Ishikawa (cell line): Measurements from ENCODE around the gene PRKCQ.

ENCODE experiments used
- CEBPB ChIP-seq: IDR thresholded peaks from 2 replicates; pipeline ENCODE4 v1.6.1; 2012
- CREB1 ChIP-seq: IDR thresholded peaks from 2 replicates; pipeline ENCODE4 v1.6.1; 2012; ENCODE audit warnings: low read depth
- EP300 ChIP-seq: IDR thresholded peaks from 2 replicates; pipeline ENCODE4 v1.6.1; 2012; ENCODE audit warnings: borderline replicate concordance
- MAX ChIP-seq: IDR thresholded peaks from 2 replicates; pipeline ENCODE4 v1.6.1; 2012
- RAD21 ChIP-seq: IDR thresholded peaks from 2 replicates; pipeline ENCODE4 v1.6.1; 2012; ENCODE audit warnings: low read depth
- TAF1 ChIP-seq: IDR thresholded peaks from 2 replicates; pipeline ENCODE4 v1.6.1; 2012; ENCODE audit warnings: low read depth, mild to moderate bottlenecking
- TEAD4 ChIP-seq: IDR thresholded peaks from 2 replicates; pipeline ENCODE4 v1.6.1; 2012
- USF1 ChIP-seq: IDR thresholded peaks from 2 replicates; pipeline ENCODE4 v1.6.1; 2012
- TF ChIP-seq, protein P1 (sequence below): IDR thresholded peaks from 2 replicates; pipeline ENCODE4 v1.6.1; 2012; ENCODE audit warnings: low read depth, mild to moderate bottlenecking

DNA sequence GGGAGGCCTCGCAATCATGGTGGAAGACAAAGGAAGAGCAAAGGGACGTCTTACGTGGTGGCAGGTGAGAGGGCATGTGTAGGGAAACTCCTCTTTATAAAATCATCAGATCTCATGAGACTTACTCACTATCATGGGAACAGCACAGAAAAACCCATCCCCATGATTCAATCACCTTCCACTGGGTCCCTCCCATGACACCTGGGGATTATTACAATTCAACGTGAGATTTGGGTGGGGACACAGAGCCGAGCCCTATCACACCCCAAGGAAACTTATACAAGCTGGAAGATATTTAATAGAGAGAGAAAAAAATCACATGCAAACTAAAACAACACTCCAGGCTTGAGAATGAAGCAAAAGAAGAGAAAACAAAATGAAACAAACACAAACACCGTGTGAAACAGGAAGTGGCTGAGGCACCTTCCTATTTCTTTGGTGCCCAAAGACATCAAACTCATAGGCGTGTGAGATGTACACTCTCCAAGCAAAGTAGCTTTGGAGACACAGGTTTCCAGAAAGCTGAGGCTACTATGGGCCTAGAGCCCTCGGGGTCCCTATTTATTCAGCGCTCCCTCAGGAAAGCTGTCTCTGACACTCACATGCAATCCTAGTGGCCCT is 97.2 kb downstream of the PRKCQ start:
- no peak for TF ChIP-seq TAF1
- no peak for TF ChIP-seq RAD21
- TF ChIP-seq, protein P1, sequence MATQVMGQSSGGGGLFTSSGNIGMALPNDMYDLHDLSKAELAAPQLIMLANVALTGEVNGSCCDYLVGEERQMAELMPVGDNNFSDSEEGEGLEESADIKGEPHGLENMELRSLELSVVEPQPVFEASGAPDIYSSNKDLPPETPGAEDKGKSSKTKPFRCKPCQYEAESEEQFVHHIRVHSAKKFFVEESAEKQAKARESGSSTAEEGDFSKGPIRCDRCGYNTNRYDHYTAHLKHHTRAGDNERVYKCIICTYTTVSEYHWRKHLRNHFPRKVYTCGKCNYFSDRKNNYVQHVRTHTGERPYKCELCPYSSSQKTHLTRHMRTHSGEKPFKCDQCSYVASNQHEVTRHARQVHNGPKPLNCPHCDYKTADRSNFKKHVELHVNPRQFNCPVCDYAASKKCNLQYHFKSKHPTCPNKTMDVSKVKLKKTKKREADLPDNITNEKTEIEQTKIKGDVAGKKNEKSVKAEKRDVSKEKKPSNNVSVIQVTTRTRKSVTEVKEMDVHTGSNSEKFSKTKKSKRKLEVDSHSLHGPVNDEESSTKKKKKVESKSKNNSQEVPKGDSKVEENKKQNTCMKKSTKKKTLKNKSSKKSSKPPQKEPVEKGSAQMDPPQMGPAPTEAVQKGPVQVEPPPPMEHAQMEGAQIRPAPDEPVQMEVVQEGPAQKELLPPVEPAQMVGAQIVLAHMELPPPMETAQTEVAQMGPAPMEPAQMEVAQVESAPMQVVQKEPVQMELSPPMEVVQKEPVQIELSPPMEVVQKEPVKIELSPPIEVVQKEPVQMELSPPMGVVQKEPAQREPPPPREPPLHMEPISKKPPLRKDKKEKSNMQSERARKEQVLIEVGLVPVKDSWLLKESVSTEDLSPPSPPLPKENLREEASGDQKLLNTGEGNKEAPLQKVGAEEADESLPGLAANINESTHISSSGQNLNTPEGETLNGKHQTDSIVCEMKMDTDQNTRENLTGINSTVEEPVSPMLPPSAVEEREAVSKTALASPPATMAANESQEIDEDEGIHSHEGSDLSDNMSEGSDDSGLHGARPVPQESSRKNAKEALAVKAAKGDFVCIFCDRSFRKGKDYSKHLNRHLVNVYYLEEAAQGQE = no peak
- TF ChIP-seq CEBPB = no peak
- TF ChIP-seq EP300 = no peak
- no peak for TF ChIP-seq MAX
- TF ChIP-seq TEAD4 = no peak
- no peak for TF ChIP-seq USF1
- no peak for TF ChIP-seq CREB1
